NCI-H1694 (cell line): ENCODE measurements around the gene TM9SF2.
A peak's percentile ranks its signal among the peaks of the same experiment; 100 is the strongest.

Source experiments
- DNase-seq: peaks from one replicate; lab custom pipeline; 2025; lab: John Stamatoyannopoulos, UW

The TM9SF2 gene

GRCh38 chr13:99495466-99496183, 5.6 kb upstream of the TM9SF2 start:
- no peak for DNase-seq

GRCh38 chr13:99496184-99497142, 4.8 kb upstream of the TM9SF2 start:
- DNase-seq, result no peak

- DNase-seq, result peak; percentile 91
These were observed 2.8 kb upstream of the TM9SF2 start for GRCh38 chr13:99498171-99499161.

- DNase-seq, result no peak
These were observed 461 bp upstream of the TM9SF2 start for GRCh38 chr13:99500839-99501183.

- DNase-seq, result no peak
These were observed 603 bp downstream of the TM9SF2 start for GRCh38 chr13:99501848-99502301.

- DNase-seq, result peak; percentile 29
These were observed 4.6 kb downstream of the TM9SF2 start for GRCh38 chr13:99505814-99506269.

- DNase-seq, result no peak
These were observed 5.4 kb downstream of the TM9SF2 start for GRCh38 chr13:99506634-99507033.

- no peak for DNase-seq
These were observed 5.8 kb downstream of the TM9SF2 start for GRCh38 chr13:99507054-99507453.

GRCh38 chr13:99507551-99507950, 6.3 kb downstream of the TM9SF2 start:
- DNase-seq, result no peak

- no peak for DNase-seq
These were observed 6.7 kb downstream of the TM9SF2 start for GRCh38 chr13:99507986-99508385.

GRCh38 chr13:99509479-99509878, 8.2 kb downstream of the TM9SF2 start:
- no peak for DNase-seq

- no peak for DNase-seq
These were observed 13.5 kb downstream of the TM9SF2 start for GRCh38 chr13:99514801-99515200.

- no peak for DNase-seq
These were observed 15.1 kb downstream of the TM9SF2 start for GRCh38 chr13:99516153-99516929.

GRCh38 chr13:99517577-99517976, 16.3 kb downstream of the TM9SF2 start:
- DNase-seq, result no peak

- DNase-seq, result no peak
These were observed 16.7 kb downstream of the TM9SF2 start for GRCh38 chr13:99517984-99518383.

- DNase-seq, result no peak
These were observed 21.0 kb downstream of the TM9SF2 start for GRCh38 chr13:99522298-99522697.

GRCh38 chr13:99523838-99524237, 22.6 kb downstream of the TM9SF2 start:
- no peak for DNase-seq

GRCh38 chr13:99525967-99526366, 24.7 kb downstream of the TM9SF2 start:
- DNase-seq, result no peak

- no peak for DNase-seq
These were observed 25.3 kb downstream of the TM9SF2 start for GRCh38 chr13:99526549-99526948.

- DNase-seq, result no peak
These were observed 26.0 kb downstream of the TM9SF2 start for GRCh38 chr13:99527301-99527700.

- peak; percentile 38 for DNase-seq
These were observed 27.3 kb downstream of the TM9SF2 start for GRCh38 chr13:99528547-99528946.
